ENCODE measurements around the gene GNPDA1.
"Not testable (repeated sequence)": the region's sequence is repeated elsewhere in the genome, so short reads cannot be mapped to it uniquely, and the experiment has no call there.

Gene GNPDA1

DNA sequence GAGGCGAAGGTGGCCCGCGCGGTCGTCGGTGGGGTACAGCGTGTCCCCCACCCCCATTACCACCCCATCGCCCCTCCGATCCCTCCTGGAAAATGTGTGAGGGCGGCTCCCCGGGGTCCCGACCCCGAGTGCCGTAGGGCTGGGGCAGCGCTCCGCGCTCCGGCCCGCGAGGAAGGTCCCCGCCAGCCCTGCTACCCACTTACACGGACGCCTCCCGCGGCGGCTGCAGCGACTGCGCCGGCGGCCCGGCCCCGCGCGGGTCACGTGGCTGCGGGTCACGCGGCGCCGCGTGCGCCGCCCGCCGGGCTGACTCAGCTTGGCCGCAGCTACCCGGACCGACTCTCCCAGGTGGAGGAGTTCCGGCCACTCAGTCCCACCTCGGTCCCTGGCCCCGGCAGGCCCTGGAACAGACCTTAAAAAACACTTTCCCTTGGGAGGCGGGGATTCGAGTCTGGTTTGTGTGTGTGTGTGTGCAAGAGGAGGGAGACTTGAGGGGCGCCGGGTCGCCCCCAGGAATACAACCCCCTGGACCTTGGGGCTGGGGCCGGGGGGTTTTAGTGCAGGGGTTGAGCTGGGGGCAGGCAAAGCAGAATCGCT is at the start of gene GNPDA1:
Gene GNPDA1, minus strand, starts transcription at position 236 of the 597 bp plus-strand sequence. CDS start 992 bp downstream, outside the sequence.
- peak; percentile 67 for DNase-seq

GRCh38 chr5:142059304-142059940 is 46.6 kb upstream of the GNPDA1 start:
- DNase-seq = no peak

- DNase-seq = no peak
Measured at GRCh38 chr5:142057697-142058056, 44.9 kb upstream of the GNPDA1 start.

- no peak for DNase-seq
Measured at GRCh38 chr5:142056816-142057696, 44.2 kb upstream of the GNPDA1 start.

DNA sequence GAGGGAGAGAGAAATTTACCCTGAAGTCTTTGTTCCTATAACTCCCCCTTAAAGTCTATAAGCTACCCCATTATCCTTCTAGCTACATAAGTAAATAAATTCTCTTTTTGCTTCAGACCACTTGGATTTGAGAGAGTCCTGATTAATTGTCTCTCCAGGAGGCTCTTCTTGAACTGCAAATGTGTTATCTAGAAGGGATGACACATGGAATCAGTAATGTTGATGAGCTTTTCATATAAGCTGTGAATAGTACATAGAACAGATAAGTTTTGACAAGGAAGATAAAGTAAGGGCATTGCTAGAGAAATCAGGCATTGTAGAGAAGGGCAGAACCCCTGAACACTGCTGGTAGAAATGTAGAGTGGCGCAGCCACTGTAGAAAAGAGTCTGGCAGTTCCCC is 42.5 kb upstream of the GNPDA1 start:
- no peak for DNase-seq

DNA sequence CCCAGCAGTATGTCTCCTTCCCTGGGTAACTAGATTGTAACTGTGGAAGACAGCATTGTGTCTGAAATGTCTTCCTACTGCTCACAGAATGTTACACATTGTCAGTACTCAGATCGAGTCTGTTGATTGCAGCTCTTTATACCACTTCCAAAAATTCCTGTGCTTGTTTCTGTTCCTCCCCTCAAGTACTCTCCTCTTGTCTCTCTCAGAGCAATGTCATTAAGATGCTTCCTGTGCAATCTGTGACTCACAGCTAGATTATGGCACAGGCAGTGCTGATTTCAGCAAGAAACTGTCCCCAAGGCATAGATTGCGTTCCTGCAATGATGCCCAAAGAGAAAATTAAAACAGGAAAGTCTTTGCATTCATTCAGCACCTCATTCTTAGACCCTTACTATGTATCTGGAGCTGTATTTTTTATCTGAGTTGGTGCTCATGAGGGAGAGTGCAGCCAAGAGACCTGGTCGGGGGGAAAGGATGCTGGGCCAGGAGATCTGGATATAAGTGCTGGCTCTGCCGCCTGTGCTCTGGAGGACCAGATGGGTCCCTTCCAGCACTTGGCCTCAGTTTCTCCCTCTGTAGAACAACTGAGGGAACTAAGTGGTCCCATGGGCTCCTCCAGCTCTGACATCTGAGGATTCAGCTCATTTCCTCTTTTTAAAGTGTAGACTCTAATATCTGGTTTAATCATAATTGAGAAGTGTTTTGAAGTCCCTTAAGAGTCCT is 40.8 kb upstream of the GNPDA1 start:
- DNase-seq = no peak

DNA sequence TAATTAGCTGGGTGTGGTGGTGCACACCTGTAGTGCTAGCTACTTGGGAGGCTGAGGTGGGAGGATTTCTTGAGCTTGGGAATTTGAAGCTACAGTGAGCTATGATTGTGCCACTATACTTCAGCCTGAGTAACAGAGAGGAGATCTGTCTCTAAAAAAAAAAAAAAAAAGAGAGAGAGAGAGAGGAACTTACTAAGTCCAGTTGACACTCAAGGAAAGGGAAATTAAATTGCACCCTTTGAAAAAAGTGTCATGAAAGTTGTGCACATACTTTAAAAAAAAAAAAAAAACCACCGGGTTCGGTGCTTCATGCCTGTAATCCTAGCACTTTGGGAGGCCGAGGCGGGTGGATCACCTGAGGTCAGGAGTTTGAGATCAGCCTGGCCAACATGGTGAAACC is 39.2 kb upstream of the GNPDA1 start:
- not testable (repeated sequence) for DNase-seq

- DNase-seq = no peak
Measured at GRCh38 chr5:142048272-142048671, 35.4 kb upstream of the GNPDA1 start.

GRCh38 chr5:142046191-142046590 is 33.4 kb upstream of the GNPDA1 start:
- DNase-seq = no peak

DNA sequence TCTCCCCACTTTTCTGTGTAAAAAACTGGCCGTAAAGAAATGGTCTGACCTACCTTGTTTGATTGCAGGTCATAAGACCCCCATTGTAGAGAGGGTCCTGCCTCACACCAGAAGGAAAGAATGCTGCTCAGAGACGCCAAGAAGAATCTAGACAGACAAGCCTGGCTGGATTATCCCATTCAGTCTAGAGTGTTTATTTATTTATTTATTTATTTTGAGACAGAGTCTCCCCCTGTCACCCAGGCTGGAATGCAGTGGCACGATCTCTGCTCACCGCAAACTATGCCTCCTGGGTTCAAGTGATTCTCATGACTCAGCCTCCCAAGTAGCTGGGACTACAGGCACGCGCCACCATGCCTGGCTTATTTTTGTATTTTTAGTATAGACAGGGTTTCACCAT is 28.1 kb upstream of the GNPDA1 start:
- DNase-seq = not testable (repeated sequence)

DNA sequence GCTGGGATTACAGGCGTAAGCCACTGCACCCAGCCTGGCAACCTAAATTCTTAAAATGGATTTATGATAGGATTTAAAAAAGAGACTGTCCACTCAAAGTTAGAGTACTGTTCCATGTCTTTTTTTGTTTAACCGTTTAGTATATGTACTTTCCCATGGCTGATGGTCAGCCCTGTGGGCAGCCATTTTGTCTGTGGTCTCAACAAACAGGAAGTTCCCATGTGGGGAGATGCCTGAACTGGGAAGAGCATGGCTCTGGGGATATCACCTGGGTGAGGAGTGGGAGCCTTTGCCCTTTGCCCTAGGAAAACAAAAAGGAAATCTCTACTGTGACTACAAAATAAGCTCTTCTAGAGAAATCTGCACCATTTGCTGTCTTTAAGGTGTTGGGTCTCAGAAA is 27.5 kb upstream of the GNPDA1 start:
- no peak for DNase-seq

DNA sequence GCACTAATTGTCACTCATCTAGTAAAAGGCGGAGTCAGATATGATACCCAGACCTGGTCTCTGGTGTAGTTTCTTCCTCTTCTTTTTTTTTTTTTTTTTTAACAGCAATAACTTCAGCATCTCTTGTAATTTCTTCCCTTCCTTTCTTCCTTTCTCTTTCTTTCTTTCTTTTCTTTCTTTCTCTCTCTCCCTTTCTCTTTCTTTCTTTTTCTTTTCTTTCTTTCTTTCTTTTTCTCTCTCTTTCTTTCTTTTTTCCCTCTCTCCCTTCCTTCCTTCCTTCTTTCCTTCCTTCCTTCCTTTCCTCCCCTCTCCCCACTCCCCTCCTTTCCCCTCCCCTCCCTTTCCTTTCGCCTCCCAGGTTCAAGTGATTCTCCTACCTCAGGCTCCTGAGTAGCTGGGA is 25.9 kb upstream of the GNPDA1 start:
- DNase-seq = no peak

DNA sequence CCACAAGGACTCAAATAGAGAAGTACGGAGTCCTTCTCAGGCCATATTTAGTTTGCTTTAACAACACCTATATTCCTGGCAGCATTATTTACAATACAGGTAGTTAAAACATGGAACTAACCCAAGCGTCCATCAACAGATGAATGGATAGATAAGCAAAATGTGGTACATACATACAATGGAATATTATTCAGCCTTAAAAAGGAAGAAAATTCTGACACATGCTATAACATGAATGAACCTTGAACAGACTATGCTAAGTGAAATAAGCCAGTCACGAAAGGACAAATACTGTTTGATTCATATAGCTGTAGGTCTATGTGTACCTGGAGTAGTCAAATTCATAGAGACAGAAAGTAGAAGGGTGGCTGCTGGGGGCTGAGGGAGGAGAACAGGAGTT is 24.8 kb upstream of the GNPDA1 start:
- DNase-seq = not testable (repeated sequence)

GRCh38 chr5:142036918-142037317 is 24.1 kb upstream of the GNPDA1 start:
- no peak for DNase-seq

GRCh38 chr5:142034994-142035393 is 22.2 kb upstream of the GNPDA1 start:
- DNase-seq = no peak

- DNase-seq = not testable (repeated sequence)
Measured at GRCh38 chr5:142033632-142034567, 21.1 kb upstream of the GNPDA1 start.

DNA sequence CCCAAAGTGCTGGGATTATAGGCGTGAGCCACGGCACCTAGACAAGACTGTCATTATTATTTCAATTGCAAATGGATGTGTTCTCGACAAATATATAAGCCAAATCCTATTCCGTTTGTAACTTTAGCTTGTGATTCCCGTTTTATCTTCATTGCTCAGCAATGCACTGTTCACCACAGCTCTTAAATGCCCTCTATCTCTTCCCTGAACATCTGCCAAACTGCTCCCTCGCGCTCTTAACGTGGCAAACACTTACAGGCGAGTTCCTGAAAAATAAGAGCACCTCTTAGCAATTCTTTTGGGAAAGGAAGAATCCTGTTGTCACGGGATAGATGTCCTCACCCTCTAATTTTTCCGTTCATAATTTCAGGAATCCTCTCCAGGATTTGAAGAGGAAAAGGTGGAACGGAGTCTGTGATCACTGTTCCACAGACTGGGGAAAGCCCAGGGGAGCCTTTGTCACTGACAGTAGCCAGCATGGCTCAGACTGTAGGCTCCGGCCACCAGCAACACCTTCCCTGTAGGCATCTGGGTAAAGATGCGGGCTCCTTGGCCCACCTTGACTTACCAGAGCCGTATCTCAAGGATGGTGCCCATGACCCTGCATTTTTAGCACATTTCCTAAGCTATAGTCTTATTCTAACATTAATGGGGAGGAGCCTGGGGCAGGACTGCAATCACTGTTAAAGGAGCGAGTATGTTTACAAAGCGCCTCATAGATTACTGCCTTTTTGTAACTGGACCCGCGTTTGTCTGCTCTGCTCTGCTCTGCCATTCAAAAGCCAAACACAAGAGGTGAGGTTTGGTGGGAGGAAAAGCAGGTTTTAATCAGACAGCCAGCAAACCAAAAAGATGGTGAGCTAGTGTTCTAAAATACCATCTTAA is 20.2 kb upstream of the GNPDA1 start:
- DNase-seq = no peak

DNA sequence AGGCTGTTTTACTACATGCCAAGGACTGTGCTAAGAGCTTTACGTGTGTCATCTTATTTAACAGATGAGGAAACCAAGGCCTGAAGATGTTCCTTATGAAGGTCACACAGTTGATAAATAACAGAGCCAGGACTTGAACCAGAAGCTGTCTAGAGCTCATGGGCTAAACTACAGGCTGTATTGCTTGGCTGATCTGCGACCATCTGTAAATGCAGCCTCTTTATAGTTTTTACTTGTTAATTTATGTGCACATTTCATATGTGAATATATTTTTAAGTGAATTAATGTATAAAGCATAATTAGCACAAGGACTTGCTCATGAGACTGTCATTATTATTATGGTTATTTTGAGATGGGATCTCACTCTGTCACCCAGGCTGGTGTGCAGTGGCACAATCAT is 19.3 kb upstream of the GNPDA1 start:
- DNase-seq = no peak

DNA sequence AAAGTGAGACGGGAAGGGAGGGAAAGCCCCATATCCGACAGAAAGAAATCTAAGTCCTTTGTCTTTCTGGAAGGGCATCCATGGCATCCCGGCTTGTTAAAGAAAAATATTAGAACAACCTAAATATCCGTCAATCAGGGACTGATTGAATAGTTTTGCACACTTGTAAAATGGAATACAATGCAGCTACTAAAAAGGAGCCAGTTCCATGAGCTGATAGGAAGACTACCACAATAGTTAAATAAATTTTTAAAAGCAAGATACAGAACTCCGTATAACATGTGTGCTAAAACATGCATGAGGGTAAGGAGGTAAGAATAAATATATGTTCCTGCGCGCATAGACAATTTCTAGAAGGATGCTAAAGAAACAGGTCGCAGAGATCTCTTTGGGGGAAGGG is 12.8 kb upstream of the GNPDA1 start:
- no peak for DNase-seq

DNA sequence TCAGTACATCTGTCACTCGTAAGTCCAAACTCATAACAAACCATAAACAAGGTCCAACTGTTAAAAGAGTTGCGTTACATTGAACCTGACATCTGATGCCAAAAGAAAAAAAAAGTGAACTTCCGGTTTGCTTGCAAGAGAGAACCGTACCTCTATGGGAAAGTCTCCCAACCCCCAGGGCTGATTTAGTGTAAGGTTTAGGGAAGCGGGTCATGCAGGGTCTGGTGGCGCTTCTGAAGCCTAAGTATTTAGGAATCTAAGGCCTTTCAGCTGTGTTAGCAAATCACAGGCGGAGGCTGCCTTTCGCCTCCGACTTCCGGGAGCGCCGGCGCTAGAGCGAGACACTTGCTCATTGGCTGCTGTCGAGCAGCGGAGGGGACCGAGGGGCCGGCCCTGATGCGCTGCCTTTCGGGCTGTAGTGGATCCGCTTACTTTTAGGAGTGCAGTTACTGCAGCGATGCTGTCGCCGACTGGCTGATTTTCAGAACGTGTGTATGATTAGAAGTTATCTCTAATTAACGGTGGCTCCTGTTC is 12.0 kb upstream of the GNPDA1 start:
- peak; percentile 83 for DNase-seq

DNA sequence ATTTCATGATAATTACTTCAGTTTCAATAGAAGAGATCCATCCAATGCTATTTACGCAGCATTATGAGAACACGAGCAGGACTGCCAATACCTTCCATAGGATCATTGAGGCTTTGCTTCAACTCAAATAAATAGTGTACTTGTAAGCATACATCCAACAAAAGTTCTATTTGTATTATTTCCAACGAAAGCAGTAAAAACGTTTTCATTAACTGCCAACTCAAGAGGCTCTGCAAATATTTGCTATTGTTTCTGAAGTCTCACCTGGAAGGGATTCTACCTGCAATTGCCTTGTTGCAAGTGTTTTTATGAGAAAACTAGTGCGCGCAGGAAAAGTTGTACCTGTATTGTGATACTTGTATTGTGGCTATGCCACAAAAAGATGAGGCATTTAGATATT is 11.0 kb upstream of the GNPDA1 start:
- DNase-seq = no peak

Measured in CD4-positive, alpha-beta T cell treated with Interleukin-21 for 1 hour (primary cell).